SK-MEL-5 (cell line): ENCODE data around the gene VILL. TPM values are rescaled to one million over a fixed set of nuclear protein-coding genes. Genes with fewer than 3 reads are reported as not detected.
"Not testable (repeated sequence)": the region's sequence is repeated elsewhere in the genome, so short reads cannot be mapped to it uniquely, and the experiment has no call there.

Source experiments
- DNase-seq: peaks from one replicate; pipeline ENCODE4 v3.0.0-alpha.2; 2016; ENCODE audit warnings: low read depth, low spot score
- in situ Hi-C: cut with HindIII; loops from 2 replicates; pipeline ENCODE4 v1.10.0; 2016; ENCODE audit warnings: low sequenced_read_pairs, high pct_unique_total_duplicates, low pct_unique_long_range_greater_than_20kb
- total RNA-seq: library from RNA; depleted of rRNA; stranded (reverse); fragments of >200 nt; shearing (Covaris generic); gene quantifications from 2 replicates; pipeline ENCODE4 v1.2.3, GENCODE V29; 2014

Gene VILL
- total RNA-seq, 1 experiment from 2014 or later: 3.6 TPM

DNA sequence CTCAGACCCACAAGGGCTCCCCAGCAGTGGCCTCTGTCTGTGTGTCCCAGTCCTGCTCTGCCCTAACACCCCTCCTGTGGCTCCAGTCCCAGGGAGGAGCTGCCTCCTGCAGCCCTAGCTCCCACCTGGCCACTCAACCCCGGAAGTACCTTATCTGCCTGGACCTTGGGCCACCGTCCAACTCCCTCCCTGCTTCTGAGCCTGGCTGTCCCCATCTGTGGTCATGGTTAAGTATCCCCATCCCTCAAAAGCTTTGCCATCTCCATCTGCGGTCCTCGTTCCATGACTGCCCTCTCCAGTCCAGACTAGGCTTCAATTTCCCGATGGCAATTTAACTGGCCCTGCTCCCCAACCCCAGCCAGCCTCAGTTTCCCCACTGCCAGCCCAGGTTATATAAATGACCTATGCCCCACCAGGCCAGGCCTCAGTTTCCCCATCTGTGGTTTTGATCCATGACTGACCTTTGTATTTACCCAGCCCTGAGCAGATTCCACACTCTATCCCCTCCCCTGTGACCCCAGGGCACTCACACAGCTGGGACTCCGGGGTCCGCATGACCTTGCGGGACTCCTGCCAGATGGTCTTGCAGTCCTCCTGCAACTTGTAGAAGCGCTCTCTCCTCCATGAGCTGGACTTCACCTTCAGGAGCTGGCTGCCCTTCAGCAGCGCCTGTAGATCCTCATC, 29.2 kb downstream of the VILL start:
- DNase-seq: no peak
- in situ Hi-C loops: no loop called here

DNA sequence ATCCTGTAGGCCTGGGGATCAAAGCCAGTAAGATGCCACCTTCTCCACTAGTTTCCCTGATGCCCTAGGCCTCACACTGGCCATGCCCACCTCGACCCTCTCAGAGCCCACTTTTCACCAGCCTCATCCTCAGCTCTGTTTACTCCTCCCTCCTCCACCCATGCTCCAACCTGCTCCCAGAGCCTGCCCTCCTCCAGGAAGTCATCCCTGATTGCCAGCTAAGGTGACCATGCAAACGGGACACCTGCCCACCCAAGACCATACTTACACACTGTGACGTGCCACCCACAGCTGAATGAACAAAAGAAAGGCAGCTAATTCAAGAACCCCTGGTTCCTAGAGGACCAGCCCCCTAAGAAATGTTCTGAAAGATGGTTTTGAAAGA, 29.7 kb downstream of the VILL start:
- DNase-seq: no peak
- in situ Hi-C loops: no loop called here

DNA sequence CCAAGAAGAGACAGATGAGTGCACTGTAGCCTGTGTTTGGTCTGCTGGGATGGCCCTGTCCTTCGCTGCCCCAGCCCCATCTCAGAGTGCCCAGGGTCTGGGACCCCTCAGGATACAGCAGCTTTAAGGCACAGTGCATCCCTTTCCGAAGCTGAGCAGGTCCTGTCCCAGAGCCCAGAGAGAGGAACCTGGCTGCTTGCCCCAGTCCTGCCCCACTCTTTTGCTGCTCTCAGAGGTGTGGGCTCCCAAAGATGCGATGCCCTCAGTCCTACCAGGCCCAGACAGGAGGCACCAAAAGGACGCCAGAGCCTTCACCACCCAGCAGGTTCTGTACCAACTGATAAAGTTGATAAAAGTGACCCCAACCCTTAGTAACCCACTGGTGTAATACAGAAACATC, 30.6 kb downstream of the VILL start:
- no peak for DNase-seq
- in situ Hi-C loops: no loop called here

DNA sequence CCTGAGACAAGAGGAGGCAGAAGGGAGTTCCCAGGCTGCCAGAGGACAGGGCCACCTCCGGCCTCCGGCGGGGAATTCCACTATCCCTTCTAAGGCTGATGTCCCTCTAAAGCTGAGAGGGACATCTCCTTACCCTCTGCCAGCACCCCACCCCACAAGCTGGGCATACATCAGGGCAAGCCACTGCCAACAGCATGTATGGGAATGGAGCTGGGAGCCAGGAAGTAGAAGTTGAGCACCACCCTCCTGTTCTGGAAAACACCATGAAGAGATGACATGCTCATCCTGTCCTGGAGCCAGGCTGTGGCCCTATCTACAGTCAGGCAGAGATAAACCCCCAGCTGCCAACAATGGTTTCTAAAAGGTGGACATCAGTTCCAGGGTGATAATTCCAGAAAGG, 31.7 kb downstream of the VILL start:
- no peak for DNase-seq
- in situ Hi-C loops: no loop called here

DNA sequence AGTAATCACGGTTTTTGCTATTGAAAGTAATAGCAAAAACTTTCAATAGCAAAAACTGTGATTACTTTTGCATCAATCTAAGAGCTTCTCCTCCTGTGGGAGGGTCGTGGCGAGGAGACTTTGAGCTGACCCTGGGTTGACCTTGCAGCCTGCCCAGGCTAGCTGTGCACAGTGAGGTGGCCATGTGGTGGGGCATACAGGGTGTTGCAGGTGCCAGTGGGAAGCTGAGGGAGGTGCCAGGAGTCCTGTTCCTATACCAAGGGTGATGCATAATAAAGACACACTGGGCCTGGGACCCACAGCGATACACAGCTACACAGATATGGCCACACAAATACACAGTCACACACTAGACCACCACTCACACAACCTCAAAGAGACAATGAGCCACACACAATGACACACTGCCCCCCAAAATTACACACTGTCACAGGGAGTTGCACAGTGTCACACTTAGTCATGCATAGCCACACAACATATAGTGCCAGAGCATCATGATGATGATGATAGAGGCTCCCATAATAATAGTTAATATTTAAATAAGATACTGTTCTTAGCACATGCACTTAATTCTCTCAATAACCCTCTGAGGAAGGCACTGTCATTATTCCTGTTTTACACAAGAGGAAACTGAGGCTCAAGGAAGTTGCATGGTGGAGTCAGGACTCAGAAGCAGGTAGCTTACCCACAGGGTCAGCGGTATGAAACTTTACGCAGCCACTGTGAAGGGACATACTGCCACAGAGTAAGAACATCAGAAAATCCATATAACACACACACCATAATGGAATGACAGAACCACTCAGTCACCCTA, 32.5 kb downstream of the VILL start:
- no peak for DNase-seq
- in situ Hi-C loops: no loop called here

DNA sequence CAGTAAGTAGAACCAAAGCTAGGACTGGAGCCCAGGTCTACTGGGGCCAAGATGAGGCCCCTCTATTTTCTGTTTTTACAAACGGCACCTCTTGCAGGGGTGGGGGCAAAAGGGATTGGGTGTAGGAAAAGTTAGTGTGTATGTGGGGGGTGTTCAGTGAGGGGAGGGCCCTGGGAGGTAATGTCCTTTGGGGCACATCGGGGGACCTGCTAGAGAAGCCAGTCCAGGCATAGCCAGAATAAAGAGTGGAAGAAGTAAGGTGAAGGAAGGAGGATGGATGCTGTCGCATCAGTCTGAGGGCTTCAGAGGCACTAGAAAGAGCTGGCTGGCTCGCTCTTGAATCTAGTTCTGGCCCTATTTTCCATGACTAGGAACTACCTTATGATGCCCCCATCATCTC, 36.3 kb downstream of the VILL start:
- DNase-seq: no peak
- in situ Hi-C loops: no loop called here

DNA sequence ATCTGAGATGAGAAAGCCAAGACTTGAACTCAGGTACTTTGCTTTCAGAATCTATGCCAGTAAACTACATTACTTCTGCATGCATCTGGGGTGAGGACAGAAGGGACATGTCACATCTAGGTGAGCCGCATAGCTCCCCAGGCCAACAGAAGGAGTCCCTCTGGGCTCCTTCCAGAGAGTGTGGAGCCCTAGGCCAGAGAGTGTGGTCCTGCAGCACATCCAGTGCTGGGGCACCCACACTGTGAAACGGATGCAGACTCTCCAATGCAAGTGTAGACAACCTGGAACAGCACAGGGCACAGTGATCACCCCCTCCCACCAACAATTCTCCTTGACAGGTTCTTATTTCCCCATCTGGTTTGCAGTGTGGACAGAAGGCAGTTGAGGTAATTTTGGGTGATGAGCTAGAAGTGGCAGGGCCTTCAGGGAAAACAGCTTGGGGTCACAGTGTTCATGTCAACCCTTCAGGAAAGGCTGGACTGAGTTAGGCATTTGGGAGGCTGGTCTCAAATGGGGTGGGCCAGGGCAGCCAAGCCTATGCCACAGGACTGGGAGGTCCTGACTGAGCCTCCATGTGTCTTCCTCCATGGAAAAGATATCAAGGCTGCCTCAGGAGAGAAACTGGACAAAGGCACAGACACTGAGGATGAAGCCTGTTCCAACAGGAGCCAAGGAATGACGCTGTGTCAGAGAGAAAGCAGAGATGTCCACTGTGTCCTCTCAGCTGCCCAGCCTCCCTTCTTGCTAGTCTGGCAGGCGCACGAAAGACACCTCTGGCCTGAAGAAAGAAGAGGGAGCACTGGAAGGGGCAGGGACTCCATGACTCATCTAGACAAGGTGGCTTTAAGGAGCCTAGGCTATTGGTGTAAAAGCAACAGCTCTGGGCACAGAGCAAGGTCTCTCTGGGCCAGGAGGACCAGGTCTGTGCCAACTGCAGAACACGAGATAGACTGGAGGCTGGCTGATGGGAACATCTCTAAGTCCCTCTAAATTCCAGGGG, 37.2 kb downstream of the VILL start:
- no peak for DNase-seq
- in situ Hi-C loops: no loop called here

DNA sequence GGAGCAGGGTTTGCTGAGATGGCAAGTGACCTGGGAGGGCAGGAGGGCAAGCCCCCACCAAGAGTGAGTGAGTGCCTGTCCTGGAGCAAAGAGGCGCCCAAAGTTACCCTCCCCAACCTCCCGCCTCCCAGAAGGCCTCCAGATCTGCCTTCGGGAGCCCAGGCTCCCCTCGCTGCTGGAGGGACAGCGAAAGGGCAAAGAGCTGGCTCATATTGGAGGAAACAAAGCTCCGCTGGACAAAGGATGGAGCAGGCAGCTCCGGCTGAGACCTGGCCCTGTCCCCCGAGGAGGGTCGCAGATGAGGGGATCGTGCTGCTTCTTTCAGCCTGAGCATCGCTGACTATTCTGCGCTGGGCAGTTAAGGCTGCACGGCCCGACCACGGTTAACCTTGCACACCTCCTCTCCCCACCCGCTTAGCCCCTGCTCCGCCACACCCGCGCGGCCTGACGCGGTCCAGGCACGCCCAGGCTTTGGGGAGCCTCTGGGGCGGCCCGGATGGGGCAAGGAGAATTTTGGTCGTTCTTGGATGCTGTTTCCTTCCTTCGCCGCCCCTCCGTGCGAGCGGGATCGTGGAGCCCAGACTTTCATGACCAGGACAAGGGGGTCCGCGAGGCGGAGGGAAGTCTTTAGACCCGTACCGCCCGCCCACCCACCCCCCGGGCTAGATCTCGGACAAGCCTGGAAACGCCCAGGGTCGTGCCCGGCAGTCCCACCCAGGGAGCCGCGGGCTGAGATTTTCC, 38.2 kb downstream of the VILL start:
- in situ Hi-C loops: no loop called here
- no peak for DNase-seq

DNA sequence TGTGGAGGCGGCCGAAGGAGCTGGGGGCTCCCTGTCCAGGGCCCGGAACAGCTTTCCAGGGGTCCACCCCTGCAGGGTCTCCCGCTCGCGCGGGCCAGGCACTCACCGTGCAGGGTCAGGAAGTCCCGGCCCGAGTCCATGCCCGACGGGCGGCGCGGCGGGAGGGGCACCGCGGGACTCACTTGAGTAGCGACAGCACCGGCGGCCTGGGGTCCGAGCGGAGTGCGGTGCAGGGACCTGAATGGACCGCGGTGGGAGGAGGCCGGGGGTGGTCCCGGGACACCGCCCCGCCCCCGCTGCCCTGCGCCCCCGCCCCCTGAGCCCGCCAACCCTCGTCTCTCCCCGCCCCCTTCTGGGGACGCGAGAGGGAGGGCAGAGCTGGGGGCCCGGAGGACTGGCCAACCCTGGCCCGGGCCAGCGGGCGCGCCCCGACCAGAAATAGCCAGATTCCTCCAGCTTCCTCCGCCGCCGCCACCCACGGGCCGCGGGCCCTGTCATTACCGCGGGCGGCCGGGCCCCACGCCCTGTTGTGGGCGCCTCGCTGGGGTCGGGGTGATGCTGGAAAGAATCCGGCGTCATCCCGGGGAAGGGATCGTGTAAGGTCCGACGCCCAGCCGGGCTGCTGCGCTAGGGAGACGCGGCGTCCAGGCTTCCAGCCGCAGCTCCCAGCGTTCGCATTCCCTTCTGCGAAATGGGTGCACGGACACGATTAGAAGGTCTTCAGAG, 39.0 kb downstream of the VILL start, which contains the start of gene PLCD1:
TSS of gene PLCD1 (minus strand) at position 243 of the 726 bp plus-strand sequence. CDS start at position 140, 103 bp downstream.
- in situ Hi-C loops: no loop called here
- DNase-seq: no peak

DNA sequence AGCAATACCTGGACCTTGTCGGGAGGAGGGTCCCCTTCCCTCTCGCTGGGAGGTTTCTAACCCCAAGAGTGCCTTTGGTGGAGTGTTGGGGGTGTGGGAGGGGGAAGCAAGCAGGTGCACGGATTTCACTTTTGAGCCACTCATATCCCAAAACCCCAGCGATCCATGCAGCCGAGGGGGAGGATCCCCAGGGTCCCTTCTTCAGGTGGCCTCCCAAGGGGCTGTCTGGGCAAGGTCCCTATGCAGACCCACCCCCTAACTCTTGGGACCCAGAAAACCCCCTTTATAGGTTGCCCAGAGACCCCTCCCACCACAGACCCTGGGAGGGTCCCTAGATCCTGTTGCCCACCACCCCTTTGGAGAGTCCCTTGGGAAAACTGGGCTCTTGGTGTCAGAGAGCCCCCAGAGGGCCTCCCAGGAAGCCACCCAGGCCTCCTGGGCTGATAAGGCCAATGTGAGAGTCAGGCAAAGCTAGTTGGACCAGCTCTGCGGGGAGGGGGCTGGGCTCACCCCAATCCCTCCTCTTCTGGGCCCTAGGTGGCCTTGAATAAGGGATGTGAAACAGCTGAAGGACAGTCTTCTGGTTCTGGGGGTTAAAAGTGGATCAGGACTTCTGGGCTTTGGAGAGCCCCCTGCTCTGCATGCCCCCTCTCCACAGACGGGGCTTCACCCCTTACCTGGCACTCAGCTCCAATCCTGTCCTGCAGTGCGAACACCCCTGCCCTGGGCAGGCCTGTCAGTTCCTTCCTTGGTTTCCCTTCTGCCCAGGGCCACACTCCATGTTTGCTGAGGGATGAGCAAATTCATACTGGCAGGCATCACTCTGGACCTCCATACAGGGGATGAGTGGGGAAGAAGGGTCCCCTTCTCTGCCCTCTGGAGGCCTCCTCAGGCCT, 39.8 kb downstream of the VILL start:
- no peak for DNase-seq
- in situ Hi-C loops: no loop called here

DNA sequence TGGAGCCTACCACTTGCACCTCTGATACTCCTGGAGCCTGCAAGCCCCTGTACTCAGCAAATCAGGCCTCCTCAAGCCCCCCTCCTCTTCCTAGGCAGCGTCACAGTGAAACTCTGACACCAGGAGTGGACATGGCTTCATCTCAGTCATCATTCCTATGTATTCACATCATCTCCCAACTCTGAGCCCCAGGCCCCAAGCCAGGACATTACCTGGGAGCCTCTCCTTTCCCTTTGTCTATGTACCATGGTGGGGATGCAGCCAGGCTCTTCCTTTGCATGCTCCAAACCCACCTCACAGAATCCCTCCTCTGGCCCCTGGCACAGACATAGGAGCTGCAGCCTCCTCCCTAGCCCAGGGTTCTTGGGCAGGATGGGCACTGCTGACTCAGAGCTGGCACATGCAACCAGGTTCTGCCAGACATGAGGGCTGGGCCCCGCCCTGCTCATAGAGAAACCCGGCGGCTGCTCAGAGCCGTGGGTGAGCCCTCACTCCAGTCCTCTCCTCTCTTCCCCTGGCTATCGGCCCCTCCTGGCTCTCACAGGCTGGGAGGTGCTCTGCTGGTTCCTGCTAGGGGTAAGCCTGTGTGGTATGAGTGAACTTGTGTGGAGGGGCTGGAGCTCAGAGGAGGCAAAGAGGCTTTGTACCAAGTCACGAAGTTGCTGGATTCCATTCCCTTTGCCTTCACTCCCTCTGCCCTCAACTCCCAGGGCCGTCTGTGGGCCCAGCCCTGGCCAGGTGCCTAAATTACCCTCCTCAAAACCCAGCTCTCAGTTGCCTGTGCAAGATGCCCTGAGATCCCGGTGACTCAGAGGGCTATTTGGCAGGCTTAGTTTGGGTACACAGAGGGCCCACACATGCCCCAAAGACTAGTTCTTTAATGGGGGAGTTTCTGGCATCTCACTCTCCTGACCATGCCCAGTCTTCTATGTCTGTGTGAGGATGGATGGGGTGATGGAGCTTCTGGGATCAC, 40.7 kb downstream of the VILL start:
- in situ Hi-C loops: no loop called here
- DNase-seq: no peak

DNA sequence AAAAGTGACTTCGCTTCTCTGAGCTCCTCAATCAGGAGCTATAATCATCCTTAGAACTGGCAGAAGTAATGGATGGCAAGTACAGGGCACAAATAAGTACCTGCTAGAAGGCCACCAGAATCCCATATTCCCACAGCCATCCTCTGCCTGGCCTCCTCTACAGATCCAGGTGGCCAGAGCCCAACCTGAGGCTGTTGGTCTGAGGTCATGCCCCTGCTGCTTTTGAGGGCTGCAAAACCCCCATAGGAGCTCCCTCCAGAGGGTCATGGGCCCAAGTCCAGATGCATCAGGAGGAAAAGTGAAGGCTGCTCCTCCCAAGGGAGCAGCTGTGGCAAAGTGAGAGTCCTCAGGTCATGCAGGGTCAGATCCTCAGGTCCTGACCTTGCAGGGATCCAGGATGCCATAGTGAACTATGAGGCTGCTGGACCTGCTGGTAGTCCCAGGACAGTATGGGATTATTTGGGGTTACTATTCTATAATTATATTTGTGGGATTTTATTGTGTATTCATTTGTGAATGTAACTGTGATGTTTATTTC, 41.8 kb downstream of the VILL start:
- in situ Hi-C loops: no loop called here

DNA sequence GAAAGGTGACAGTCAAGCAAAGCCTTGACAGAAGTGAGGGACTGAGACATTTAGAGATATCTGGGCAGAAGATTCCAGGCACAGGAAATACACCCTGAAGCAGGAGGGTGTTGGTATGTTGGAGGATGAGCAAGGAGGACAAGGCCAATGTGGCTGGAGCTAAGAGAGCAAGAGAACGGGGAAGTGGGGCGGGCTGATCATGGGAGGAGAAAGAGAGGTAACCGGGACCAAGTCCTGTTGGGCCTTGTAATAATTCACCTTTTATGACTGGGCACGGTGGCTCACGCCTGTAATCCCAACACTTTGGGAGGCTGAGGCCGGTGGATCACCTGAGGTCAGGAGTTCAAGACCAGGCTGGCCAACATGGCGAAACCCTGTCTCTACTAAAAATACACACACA, 43.0 kb downstream of the VILL start:
- DNase-seq, in situ Hi-C loops: not testable (repeated sequence)

More for the DNA sequence above, 41.8 kb downstream of the VILL start:
- no peak for DNase-seq

DNA sequence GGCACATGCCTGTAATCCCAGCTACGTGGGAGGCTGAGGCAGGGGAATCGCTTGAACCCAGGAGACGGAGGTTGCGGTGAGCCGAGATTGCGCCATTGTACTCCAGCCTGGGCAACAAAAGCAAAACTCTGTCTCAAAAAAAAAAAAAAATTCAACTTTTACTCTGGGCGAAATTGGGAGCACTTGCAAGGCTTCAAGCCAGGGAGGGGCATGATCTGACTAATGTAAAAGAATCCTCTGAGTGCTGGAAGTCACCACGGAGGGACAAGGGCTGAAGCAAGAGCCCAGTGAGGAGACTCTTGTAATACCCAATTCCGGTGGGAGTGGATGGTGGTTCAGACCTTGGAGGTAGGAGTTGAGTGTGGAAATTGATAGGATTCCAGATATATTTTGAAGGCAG, 43.7 kb downstream of the VILL start:
- in situ Hi-C loops, DNase-seq: not testable (repeated sequence)

DNA sequence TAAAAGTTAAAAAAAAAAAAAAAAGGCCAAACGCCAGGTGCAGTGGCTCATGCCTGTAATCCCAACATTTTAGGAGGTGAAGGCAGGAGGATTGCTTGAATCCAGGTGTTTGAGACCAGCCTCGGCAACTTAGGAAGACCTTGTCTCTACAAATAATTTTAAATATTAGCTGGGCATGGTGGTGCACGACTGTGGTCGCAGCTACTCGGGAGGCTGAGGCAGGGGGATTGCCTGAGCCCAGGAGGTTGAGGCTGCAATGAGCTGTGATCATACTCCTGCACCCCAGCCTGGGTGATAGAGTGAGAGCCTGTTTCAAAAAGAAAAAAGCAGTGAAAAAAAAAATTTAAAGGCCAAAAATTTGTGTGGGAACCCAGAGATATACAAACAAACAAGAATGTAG, 45.7 kb downstream of the VILL start:
- no peak for DNase-seq
- in situ Hi-C loops: no loop called here
